HEK293T (cell line): Measurements from ENCODE around the gene BTBD10.

Experiments
- BHLHE40 ChIP-seq: fragments of 450-650 bp; IDR thresholded peaks from 2 replicates; pipeline ENCODE4 v1.6.1; 2016; ENCODE audit warnings: mild to moderate bottlenecking, moderate library complexity, borderline replicate concordance
- ELF4 ChIP-seq: fragments of 450-650 bp; IDR thresholded peaks from 2 replicates; pipeline ENCODE4 v1.6.1; 2017; ENCODE audit warnings: antibody characterized with exemption
- FOXA1 ChIP-seq: fragments of 450-650 bp; IDR thresholded peaks from 2 replicates; pipeline ENCODE4 v1.6.1; 2016; ENCODE audit warnings: mild to moderate bottlenecking
- FOXM1 ChIP-seq: fragments of 450-650 bp; IDR thresholded peaks from 2 replicates; pipeline ENCODE4 v1.6.1; 2017; ENCODE audit warnings: mild to moderate bottlenecking, borderline replicate concordance
- LEF1 ChIP-seq: fragments of 450-650 bp; IDR thresholded peaks from 2 replicates; pipeline ENCODE4 v1.6.1; 2017; ENCODE audit warnings: mild to moderate bottlenecking, borderline replicate concordance
- TARDBP ChIP-seq: fragments of 450-650 bp; IDR thresholded peaks from 2 replicates; pipeline ENCODE4 v1.6.1; 2016
- ZNF384 ChIP-seq: fragments of 450-650 bp; IDR thresholded peaks from 2 replicates; pipeline ENCODE4 v1.6.1; 2016
- TF ChIP-seq, protein P1 (sequence below): fragments of 450-650 bp; IDR thresholded peaks from 2 replicates; pipeline ENCODE4 v1.6.1; 2016

DNA sequence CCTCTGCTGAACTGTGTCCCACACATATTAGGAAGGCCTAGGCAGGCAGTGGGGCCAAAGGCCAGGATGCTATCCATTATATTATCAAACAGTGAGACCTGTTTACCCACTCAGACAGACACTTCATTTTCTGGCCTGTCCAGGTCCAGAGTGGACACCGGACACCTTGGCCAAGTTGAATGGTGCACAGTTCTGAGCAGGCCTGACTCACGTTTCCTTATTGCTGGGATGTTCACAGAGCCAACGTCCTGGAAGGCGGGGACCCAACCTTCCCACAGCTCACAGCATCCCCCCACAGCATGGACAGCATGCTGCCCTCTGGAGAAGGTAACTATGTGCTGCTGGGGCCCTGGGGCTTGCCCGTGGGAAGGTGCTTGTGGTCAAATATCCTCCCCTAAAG lies 86.6 kb downstream of the BTBD10 start:
- TF ChIP-seq ELF4 = no peak
- no peak for TF ChIP-seq FOXM1
- no peak for TF ChIP-seq FOXA1
- TF ChIP-seq, protein P1, sequence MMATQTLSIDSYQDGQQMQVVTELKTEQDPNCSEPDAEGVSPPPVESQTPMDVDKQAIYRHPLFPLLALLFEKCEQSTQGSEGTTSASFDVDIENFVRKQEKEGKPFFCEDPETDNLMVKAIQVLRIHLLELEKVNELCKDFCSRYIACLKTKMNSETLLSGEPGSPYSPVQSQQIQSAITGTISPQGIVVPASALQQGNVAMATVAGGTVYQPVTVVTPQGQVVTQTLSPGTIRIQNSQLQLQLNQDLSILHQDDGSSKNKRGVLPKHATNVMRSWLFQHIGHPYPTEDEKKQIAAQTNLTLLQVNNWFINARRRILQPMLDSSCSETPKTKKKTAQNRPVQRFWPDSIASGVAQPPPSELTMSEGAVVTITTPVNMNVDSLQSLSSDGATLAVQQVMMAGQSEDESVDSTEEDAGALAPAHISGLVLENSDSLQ = no peak
- no peak for TF ChIP-seq TARDBP
- no peak for TF ChIP-seq ZNF384
- TF ChIP-seq LEF1 = no peak
- TF ChIP-seq BHLHE40 = no peak
